NCI-H774 (cell line): Measurements from ENCODE around the gene EHMT2.
"Not testable (repeated sequence)": the region's sequence is repeated elsewhere in the genome, so short reads cannot be mapped to it uniquely, and the experiment has no call there.

Experiments used
- DNase-seq: peaks from one replicate; lab custom pipeline; 2025; lab: John Stamatoyannopoulos, UW

EHMT2 gene

GRCh38 chr6:31897612-31898382, at the start of gene EHMT2:
EHMT2 (minus strand) TSS chr6:31897698; CDS start chr6:31897677, 21 bp downstream.
- DNase-seq: peak; percentile 81

- no peak for DNase-seq
Measured at GRCh38 chr6:31947070-31947675, 49.7 kb upstream of the EHMT2 start.

GRCh38 chr6:31946370-31946885, 48.9 kb upstream of the EHMT2 start:
- no peak for DNase-seq

DNA sequence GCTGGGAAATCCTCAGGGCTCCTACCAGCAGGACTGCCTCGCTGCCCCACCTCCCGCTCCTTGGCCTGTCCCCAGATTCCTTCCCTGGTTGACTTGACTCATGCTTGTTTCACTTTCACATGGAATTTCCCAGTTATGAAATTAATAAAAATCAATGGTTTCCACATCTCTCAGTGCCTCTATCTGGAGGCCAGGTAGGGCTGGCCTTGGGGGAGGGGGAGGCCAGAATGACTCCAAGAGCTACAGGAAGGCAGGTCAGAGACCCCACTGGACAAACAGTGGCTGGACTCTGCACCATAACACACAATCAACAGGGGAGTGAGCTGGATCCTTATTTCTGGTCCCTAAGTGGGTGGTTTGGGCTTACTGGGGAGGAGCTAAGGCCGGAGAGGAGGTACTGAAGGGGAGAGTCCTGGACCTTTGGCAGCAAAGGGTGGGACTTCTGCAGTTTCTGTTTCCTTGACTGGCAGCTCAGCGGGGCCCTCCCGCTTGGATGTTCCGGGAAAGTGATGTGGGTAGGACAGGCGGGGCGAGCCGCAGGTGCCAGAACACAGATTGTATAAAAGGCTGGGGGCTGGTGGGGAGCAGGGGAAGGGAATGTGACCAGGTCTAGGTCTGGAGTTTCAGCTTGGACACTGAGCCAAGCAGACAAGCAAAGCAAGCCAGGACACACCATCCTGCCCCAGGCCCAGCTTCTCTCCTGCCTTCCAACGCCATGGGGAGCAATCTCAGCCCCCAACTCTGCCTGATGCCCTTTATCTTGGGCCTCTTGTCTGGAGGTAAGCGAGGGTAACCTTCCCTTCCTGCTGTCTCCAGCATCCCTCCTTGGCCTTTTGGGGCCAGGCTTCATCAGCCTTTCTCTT, 48.2 kb upstream of the EHMT2 start, which contains the start of gene CFB:
Gene CFB, plus strand, starts transcription at position 589 of the 863 bp plus-strand sequence. Its CDS starts 127 bp downstream, at position 716.
- DNase-seq: no peak

GRCh38 chr6:31945154-31945506, 47.6 kb upstream of the EHMT2 start:
- DNase-seq: no peak

GRCh38 chr6:31943742-31944141, 46.2 kb upstream of the EHMT2 start:
- DNase-seq: no peak

DNA sequence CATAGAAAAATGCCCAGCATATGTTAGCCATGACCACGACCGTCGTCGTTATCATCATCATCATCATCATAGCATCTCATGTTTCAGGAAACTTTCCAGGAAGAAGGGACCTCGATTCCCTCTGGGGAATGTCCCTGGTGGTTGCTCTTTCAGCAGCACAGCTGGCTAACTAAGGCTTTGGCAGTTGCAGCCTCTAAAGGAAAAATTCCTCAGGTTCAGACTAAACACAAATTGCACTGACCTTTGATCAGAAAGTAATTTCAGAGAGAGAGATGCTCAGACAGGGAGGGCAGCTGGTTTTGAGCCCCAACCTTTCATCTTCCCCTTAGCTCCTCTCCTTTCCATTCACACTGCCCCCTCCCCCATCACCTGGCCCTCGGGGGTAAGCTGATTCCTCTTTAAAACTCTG, 42.8 kb upstream of the EHMT2 start:
- no peak for DNase-seq

DNA sequence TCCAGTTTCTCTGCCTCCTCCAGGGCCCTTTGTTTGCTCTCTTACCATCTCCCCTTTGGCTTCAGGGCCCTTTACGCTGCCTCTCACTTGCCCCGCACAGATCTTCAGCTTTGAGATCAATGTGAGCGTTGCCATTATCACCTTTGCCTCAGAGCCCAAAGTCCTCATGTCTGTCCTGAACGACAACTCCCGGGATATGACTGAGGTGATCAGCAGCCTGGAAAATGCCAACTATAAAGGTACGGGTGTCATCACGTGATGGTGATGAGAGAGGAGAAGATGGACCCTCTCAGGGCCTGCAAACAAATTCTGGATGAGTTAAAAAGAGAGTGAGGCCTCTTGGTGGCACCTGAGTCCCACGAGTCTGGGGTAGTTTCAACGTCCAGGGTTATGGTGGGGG, 38.3 kb upstream of the EHMT2 start:
- DNase-seq: no peak

- DNase-seq: no peak
Measured at GRCh38 chr6:31935021-31935420, 37.5 kb upstream of the EHMT2 start.

DNA sequence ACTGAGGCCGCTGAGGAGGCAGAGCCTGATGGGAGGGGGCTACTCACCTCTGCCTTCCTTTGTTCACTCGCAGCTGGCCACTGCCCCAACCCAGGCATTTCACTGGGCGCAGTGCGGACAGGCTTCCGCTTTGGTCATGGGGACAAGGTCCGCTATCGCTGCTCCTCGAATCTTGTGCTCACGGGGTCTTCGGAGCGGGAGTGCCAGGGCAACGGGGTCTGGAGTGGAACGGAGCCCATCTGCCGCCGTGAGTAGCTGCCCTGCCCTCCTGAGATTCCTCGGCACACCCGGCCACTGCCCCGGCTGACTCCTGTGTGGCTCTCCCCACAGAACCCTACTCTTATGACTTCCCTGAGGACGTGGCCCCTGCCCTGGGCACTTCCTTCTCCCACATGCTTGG, 36.0 kb upstream of the EHMT2 start:
- DNase-seq: no peak

GRCh38 chr6:31932137-31932536, 34.6 kb upstream of the EHMT2 start:
- not testable (repeated sequence) for DNase-seq

GRCh38 chr6:31930962-31931361, 33.5 kb upstream of the EHMT2 start:
- DNase-seq: no peak

DNA sequence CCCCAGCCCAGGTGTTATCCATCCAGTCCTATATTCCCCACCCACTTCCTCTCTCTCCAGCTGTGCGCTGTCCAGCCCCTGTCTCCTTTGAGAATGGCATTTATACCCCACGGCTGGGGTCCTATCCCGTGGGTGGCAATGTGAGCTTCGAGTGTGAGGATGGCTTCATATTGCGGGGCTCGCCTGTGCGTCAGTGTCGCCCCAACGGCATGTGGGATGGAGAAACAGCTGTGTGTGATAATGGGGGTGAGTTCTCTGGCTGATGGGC, 31.1 kb upstream of the EHMT2 start:
- no peak for DNase-seq

DNA sequence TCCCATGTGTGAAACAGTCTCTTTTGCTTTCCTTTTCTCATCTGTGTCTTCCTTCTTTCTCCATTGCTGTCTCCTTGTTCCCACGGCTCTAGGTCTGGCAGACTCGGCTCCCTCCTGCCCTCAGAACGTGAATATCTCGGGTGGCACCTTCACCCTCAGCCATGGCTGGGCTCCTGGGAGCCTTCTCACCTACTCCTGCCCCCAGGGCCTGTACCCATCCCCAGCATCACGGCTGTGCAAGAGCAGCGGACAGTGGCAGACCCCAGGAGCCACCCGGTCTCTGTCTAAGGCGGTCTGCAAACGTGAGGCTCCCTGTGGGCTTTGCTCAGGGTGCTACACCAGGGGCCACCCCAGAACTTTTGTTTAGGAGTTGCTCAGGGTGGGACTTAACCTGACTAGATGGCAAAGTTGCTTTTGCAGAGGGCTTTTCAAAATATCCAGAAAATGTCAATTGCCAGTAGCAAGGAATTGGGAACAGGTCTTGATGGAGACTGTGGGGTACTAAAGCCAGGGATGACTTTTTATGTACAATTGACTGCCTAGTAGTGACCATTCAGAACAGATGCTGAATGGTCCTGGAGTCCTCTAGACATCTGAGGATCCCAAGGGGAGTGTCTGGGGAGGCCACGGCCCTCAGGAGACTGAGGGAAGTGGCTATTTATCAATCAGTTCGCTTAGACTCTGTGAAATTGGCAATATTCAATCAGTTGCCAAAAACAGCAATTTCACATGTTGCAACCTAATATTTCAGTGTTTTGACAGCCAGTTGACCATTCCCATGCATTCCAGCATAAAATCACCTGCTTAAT, 30.6 kb upstream of the EHMT2 start:
- DNase-seq: no peak

DNA sequence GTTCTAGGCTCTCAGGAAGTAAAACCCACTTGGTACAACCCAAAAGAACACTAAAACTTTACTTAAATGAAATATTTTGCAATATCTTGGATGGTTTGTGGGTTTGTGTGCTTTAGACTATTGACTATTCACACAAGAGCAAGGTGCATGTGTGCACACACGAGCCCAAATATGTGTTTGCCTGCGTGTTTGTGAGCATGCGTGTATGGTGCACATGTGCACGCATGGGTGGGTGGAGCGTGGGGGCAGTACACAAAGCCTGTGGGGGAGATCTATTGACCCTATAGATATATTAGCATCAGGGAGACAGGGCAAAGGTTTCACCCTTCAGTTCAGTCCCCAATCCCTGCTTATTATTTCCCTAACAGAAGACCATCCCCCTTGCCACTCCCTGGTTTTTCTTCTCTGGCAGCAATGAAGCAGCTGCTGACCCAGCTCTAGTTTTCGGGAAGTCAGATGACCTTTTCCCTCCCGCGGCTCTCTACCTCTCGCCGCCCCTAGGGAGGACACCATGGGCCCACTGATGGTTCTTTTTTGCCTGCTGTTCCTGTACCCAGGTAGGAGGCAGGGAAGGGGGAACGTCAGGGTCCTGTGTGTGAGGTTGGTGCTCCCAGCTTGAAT, 29.9 kb upstream of the EHMT2 start, which contains the start of gene C2:
Gene C2, plus strand, starts transcription at position 476 of the 621 bp plus-strand sequence. Its CDS starts 36 bp downstream, at position 512.
- DNase-seq: no peak

GRCh38 chr6:31922942-31923341, 25.4 kb upstream of the EHMT2 start:
- DNase-seq: no peak

GRCh38 chr6:31920811-31921210, 23.3 kb upstream of the EHMT2 start:
- DNase-seq: no peak

- DNase-seq: no peak
Measured at GRCh38 chr6:31919624-31920303, 22.3 kb upstream of the EHMT2 start.

GRCh38 chr6:31918069-31918720, 20.7 kb upstream of the EHMT2 start:
- DNase-seq: no peak

GRCh38 chr6:31915756-31916155, 18.3 kb upstream of the EHMT2 start:
- DNase-seq: no peak
